ENCODE data around the gene MEF2B.

DNA sequence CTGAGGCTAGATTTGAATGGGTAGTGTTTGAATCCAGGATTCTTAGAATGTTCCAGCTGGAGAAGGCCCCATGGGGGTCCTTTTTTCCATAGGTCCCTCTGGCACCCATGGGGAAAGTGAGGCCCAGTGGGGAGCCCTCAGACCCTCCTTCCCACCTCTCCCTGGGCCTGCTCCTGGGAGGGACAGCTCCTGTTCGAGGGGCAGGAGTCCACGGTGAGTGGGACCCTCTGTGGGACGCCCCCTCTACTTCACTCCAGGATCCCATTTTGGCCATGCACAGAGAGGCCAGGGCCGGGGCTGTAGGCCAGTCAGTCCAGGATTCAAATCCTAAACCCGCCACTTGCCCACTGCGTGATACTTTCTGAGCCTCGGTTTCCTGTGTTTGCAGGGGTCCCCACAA, 7.6 kb downstream of the MEF2B start:
- no peak for TF ChIP-seq POLR2A (IDR thresholded peaks at IDR 0.05)
- TF ChIP-seq, protein P1, sequence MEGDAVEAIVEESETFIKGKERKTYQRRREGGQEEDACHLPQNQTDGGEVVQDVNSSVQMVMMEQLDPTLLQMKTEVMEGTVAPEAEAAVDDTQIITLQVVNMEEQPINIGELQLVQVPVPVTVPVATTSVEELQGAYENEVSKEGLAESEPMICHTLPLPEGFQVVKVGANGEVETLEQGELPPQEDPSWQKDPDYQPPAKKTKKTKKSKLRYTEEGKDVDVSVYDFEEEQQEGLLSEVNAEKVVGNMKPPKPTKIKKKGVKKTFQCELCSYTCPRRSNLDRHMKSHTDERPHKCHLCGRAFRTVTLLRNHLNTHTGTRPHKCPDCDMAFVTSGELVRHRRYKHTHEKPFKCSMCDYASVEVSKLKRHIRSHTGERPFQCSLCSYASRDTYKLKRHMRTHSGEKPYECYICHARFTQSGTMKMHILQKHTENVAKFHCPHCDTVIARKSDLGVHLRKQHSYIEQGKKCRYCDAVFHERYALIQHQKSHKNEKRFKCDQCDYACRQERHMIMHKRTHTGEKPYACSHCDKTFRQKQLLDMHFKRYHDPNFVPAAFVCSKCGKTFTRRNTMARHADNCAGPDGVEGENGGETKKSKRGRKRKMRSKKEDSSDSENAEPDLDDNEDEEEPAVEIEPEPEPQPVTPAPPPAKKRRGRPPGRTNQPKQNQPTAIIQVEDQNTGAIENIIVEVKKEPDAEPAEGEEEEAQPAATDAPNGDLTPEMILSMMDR (IDR thresholded peaks at IDR 0.05) = no peak

All from adrenal gland (tissue), 5 donors.